Fibroblast of lung (primary cell): Measurements from ENCODE around the gene TMC5. TPM values are rescaled to one million over a fixed set of nuclear protein-coding genes. Genes with fewer than 3 reads are reported as not detected.
"Not testable (repeated sequence)": the region's sequence is repeated elsewhere in the genome, so short reads cannot be mapped to it uniquely, and the experiment has no call there.

Experiments
- DNase-seq, 2 donors: peaks; one replicate each; pipeline versions ENCODE4 v3.0.0 to v3.0.0-alpha.2; 2010; ENCODE audit warnings: low read depth in 2 of 2
- H2AFZ ChIP-seq: 2 replicates; pipeline ENCODE4 v1.5.1; 2012; ENCODE audit warnings: low read length, control low read depth, inconsistent platforms
- H3K27ac ChIP-seq: 2 replicates; pipeline ENCODE4 v1.5.1; 2011; ENCODE audit warnings: low read length, control low read depth; ENCODE audit not compliant: insufficient read depth
- H3K27me3 ChIP-seq: 2 replicates; pipeline ENCODE4 v1.5.1; 2011; ENCODE audit warnings: mild to moderate bottlenecking, low read length; ENCODE audit not compliant: control insufficient read depth, insufficient read depth
- H3K36me3 ChIP-seq: 2 replicates; pipeline ENCODE4 v1.5.1; 2011; ENCODE audit warnings: low read length; ENCODE audit not compliant: control insufficient read depth, insufficient read depth
- H3K4me1 ChIP-seq: 2 replicates; pipeline ENCODE4 v1.5.1; 2011; ENCODE audit warnings: low read length; ENCODE audit not compliant: control insufficient read depth, insufficient read depth; ENCODE audit errors: extremely low read depth
- H3K4me2 ChIP-seq: 2 replicates; pipeline ENCODE4 v1.5.1; 2011; ENCODE audit warnings: low read length, control low read depth; ENCODE audit not compliant: insufficient read depth; ENCODE audit errors: extremely low read depth
- H3K4me3 ChIP-seq, 4 experiments: fragments of 200-600 bp in 1 of 4; sonication (generic) in 1 of 4; replicated peaks in 1 of 4; 2 replicates each; pipeline ENCODE4 v1.5.1; 2011 to 2016; ENCODE audit warnings: low read length in 4 of 4, low read depth in 3 of 4, mild to moderate bottlenecking in 3 of 4, control low read depth in 2 of 4, inconsistent platforms in 1 of 4, mixed read lengths in 1 of 4; ENCODE audit not compliant: insufficient read depth in 1 of 4; ENCODE audit errors: control extremely low read depth in 1 of 4
- H3K79me2 ChIP-seq: 2 replicates; pipeline ENCODE4 v1.5.1; 2012; ENCODE audit warnings: mild to moderate bottlenecking, low read length, inconsistent platforms; ENCODE audit not compliant: control insufficient read depth, insufficient read depth
- H3K9ac ChIP-seq: 2 replicates; pipeline ENCODE4 v1.5.1; 2011; ENCODE audit warnings: mild to moderate bottlenecking, low read length, control low read depth; ENCODE audit not compliant: insufficient read depth
- H3K9me3 ChIP-seq: 2 replicates; pipeline ENCODE4 v1.5.1; 2012; ENCODE audit warnings: low read depth, low read length; ENCODE audit not compliant: control insufficient read depth, insufficient read depth
- H4K20me1 ChIP-seq: 2 replicates; pipeline ENCODE4 v1.5.1; 2011; ENCODE audit warnings: low read length; ENCODE audit not compliant: control insufficient read depth, insufficient read depth; ENCODE audit errors: extremely low read depth
- CTCF ChIP-seq, 2 donors: IDR thresholded peaks in 1 of 2; conservative IDR thresholded peaks in 1 of 2; 1 replicate in 1 of 2; 2 replicates in 1 of 2; pipeline ENCODE4 v1.5.1; 2011 to 2012; ENCODE audit warnings: low read length in 2 of 2, control low read depth in 1 of 2, inconsistent platforms in 1 of 2, low read depth in 1 of 2, mild to moderate bottlenecking in 1 of 2
- EZH2 ChIP-seq: IDR thresholded peaks from 2 replicates; pipeline ENCODE4 v1.5.1; 2012; ENCODE audit warnings: low read length, control low read depth, mild to moderate bottlenecking; ENCODE audit errors: missing control alignments
- polyA plus RNA-seq, 2 donors: library from polyadenylated mRNA; depleted of rRNA in 1 of 2; stranded (reverse) in 1 of 2; unstranded in 1 of 2; fragments of >200 nt; gene quantifications; 2 replicates each; pipeline ENCODE4 v1.2.1, GENCODE V29; 2011 to 2012; ENCODE audit warnings: missing spikeins in 1 of 2
- total RNA-seq: library from RNA; depleted of rRNA; stranded (reverse); fragments of >200 nt; gene quantifications from 2 replicates; pipeline ENCODE4 v1.2.1, GENCODE V29; 2014

The TMC5 gene
- total and polyA plus RNA-seq, 2 donors (not counting 1 experiment from before 2014, with no cell fraction given): not detected

GRCh38 chr16:19396555-19397011 is 21.1 kb upstream of the TMC5 start:
- no peaks in the 10 kb centered on the region for H3K36me3 ChIP-seq
- DNase-seq: no peak
- no peaks in the 10 kb centered on the region for H3K27me3 ChIP-seq
- H3K27ac ChIP-seq: no peak overlapping the region
- TF ChIP-seq CTCF (conservative IDR thresholded peaks at IDR 0.05 in 1 of 2, IDR thresholded peaks at IDR 0.05 in 1 of 2; ENCODE audit: low read depth in 1 of 2, low read length in 2 of 2) (no peak), EZH2 (no peak)
- H3K4me1 ChIP-seq: no peaks in the 10 kb centered on the region
- no peak overlapping the region for H3K4me2 ChIP-seq
- no peaks in the 10 kb centered on the region for H3K9me3 ChIP-seq
- no peak overlapping the region for H3K4me3 ChIP-seq
- no peak overlapping the region for H2AFZ ChIP-seq
- H3K9ac ChIP-seq: no peak overlapping the region
- no peaks in the 10 kb centered on the region for H4K20me1 ChIP-seq
- H3K79me2 ChIP-seq: no peaks in the 10 kb centered on the region

- not testable (repeated sequence) for H3K4me2 ChIP-seq, H3K27ac ChIP-seq, H3K9ac ChIP-seq, H3K9me3 ChIP-seq, H3K27me3 ChIP-seq, H3K4me1 ChIP-seq, H3K36me3 ChIP-seq, H2AFZ ChIP-seq, H3K4me3 ChIP-seq, H4K20me1 ChIP-seq, H3K79me2 ChIP-seq, DNase-seq
Observed at GRCh38 chr16:19397373-19397772, 20.3 kb upstream of the TMC5 start.

- Histone ChIP-seq H3K79me2 (no peaks in the 10 kb centered on the region), H2AFZ (no peak overlapping the region), H4K20me1 (no peaks in the 10 kb centered on the region), H3K36me3 (no peaks in the 10 kb centered on the region), H3K9me3 (no peaks in the 10 kb centered on the region), H3K27ac (no peak overlapping the region), H3K4me3 (no peak overlapping the region), H3K4me1 (no peaks in the 10 kb centered on the region), H3K27me3 (no peaks in the 10 kb centered on the region), H3K4me2 (no peak overlapping the region), H3K9ac (no peak overlapping the region)
- DNase-seq: no peak
- TF ChIP-seq EZH2: no peak
- TF ChIP-seq CTCF (conservative IDR thresholded peaks at IDR 0.05 in 1 of 2, IDR thresholded peaks at IDR 0.05 in 1 of 2; ENCODE audit: low read depth in 1 of 2, low read length in 2 of 2): no peak
Observed at GRCh38 chr16:19400711-19401110, 17.0 kb upstream of the TMC5 start.
